Smooth muscle cell of the brain vasculature (primary cell): ENCODE data around the gene ZBTB39.
"Not testable (repeated sequence)": the region's sequence is repeated elsewhere in the genome, so short reads cannot be mapped to it uniquely, and the experiment has no call there.

Source experiments
- DNase-seq: peaks from one replicate; pipeline ENCODE4 v3.0.0-alpha.2; 2012; ENCODE audit warnings: low read depth, low spot score

ZBTB39 gene

DNA sequence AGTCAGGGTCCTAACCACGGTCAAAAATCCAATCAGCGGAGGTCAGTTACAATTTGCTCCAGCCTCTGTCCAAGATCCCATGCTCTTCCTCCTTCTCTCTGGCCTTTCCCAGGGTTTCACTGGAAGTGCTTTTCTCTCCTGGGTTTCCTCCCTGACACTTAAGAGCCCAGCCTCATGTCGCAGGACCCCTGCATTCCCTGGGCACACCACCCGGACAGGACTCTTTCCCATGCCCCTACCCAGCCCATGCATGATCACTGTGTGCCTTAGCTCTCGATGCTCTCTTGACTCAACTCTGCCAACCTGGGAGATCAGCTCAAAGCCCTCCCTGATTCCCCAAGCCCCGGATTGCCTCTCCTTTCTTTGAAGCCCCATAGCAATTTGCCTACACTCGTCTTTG is 25.4 kb upstream of the ZBTB39 start:
- DNase-seq: no peak

DNA sequence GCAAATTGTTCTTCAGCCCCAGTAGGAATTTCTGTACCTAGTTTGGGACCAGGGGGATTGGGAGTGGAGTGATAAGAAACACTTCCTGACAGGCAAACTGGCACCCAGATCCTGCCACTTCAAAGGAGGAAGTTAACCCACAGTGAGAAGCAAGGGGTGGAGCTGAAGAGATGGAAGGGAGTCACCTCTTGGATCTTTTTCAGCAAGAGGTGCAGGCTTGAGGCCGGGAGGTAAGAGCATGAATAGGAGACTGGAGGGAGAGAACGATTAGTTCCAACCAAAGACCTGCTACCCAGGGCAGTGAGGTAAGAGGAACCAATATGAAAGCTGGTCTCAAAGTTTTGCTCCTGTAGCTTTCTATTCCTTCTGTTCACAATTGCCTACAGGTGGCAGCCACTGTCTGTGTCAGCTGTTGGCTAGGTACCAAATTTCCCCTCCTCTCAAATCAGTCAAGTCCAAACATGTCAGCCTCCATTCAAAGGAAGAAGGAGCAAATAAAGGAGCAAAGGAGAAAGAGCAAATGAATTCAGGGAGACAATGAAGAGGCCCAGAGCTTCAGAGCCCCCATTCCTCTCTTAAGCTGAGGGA is 24.9 kb upstream of the ZBTB39 start:
- DNase-seq: no peak

DNA sequence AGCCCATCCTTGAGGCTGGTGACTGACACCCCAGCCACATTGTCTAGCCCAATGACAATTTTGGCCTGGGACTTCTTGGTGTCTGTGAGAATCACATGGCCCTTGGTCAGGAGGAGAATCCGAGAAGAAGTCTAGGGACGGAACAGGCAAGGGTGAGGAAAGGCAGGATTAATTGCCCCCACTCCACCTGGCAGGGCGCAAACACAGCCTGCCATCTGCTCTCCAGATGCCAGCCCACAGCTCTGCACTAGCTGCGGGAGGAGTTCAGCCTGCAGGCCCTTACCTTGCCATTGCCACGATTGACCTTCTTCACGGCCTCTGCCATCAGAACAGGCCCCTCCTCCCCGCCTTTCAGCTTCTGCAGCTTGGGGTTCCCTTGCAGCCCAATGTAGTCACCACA is 23.1 kb upstream of the ZBTB39 start:
- DNase-seq: no peak

DNA sequence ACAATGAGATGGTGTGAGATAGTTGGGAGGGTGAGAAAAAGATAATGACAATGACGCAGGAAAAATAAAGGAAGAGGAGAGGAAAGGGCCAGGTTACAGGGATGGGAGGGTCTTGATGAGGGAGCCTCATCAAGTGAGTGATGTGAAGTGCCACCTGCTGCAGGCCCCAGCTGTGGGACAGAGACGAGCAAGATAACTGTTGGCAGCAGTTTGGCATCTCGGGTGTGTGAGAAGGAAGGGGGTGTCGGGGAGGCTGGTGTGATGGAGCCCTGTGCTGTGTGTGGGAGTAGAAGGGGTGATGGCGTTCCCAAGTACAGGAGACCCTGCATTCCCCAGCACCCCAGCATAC is 21.4 kb upstream of the ZBTB39 start:
- DNase-seq: no peak

DNA sequence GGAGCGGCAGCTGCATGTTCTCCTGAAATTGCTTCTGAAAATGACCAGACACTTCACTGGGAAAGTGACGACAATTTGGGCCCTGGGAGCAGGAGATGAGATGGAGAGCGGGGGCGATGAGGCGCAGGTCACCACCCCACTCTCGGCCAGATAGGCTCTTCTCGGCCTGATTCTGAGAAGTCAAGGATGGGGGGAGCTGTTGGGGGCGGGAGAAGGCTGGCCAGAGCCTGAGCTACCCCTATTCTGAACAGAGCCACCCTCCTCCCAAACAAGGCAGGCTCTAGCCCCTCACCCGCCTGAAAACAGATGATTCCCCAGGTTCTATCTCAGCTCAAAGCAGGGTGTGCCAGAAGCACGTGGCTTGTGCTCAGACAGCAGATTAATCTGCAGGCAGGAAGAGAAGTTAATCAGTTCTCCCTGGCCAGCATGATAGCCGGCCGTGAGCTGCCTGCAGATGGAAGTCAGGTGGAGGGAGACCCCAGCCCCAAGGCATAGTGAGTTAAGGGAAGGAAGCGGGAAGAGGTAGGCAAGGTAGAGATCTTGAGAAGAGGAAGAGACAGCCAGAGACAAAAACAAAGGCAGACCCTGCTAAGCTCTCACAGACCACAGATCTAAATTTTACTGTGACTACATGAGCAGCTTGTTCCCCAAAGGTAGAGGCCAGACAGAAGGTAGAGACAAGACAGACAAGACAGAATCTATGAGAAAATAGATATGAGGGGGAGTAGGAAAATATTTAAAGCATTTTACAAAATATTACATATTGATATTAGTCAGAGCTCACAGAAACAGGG is 20.9 kb upstream of the ZBTB39 start:
- no peak for DNase-seq

DNA sequence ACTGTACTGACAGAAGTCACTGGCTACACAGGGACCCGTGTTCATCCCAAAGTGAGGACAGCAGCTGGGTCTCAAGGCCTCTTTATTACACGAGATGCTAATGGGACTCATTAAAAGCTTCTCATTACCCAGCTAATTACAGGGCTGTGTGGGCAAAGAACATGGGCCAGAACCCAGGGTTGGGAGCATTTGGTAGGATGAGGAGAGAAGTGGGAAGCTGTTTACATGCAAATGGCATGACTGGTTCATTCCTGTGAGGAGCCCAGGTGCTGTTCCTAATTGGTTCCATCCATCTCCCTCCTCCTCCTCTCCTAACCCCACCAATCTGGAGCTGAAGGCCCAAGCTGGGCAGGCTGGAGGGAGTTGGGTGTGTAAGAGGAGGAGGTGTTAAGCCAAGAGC is 18.9 kb upstream of the ZBTB39 start:
- no peak for DNase-seq

DNA sequence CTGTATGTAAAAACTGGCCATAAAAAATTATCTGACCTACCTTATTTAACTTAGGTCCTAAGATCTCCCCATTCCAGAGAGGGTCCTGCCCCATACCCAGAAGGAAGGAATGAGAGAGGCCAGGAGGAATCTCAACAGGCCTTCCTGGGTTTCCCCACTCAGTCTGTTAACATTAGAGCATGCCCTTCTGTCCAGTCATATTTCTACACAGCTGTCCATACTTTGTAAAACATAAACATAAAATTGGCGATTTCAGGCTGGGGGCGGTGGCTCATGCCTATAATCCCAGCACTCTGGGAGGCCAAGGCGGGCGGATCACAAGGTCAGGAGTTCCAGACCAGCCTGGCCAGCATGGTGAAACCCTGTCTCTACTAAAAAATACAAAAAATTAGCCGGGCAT is 16.0 kb upstream of the ZBTB39 start:
- not testable (repeated sequence) for DNase-seq

DNA sequence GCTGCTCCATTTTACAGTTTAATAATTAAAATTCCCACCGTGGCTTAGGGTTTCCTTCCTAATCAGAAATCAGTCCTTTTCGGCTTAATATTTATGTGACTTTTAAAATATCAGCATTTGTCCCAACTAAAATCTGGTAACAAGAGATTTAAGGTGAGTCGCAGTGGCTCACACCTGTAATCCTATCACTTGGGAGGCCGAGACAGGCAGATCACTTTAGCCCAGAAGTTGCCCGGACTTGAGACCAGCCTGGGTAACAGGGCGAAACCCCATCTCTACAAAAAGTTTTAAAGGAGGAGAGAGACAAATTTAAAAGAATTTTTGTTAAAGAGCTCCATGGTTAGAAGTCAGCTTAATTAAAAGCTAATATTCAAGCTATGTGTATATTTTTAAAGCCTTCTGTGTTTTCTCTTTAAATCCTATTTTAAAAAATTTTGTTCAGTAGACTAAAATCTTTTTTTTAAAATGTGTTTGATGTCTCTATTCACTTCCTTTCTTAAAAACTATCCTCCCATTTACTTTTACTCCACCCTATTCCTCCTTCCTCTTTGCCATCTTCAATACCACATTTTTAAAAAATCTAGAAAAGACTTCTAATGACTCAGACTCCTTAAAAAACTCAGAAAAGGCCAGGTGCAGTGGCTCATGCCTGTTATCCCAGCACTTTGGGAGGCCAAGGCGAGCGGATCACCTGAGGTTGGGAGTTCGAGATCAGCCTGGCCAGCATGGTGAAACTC is 13.8 kb upstream of the ZBTB39 start:
- no peak for DNase-seq

DNA sequence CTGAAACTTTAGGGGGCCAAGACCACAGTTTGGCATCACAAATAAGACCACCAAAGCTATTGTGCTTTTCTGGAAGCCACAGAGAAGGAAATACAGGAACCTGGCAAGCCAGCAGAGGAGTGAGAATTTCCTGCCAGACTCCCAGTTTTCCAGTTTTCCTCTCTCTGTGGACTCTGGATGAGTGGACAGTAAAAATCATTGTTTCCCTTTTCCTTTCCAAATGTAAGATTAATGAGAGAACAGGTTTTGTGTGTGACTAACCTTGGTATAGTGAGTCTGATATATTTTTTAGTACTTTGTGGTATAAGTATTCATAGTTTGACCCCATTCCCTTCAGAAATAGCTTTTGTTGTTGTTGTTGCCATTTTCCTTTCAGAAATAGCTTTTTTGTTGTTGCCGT is 12.6 kb upstream of the ZBTB39 start:
- DNase-seq: no peak

DNA sequence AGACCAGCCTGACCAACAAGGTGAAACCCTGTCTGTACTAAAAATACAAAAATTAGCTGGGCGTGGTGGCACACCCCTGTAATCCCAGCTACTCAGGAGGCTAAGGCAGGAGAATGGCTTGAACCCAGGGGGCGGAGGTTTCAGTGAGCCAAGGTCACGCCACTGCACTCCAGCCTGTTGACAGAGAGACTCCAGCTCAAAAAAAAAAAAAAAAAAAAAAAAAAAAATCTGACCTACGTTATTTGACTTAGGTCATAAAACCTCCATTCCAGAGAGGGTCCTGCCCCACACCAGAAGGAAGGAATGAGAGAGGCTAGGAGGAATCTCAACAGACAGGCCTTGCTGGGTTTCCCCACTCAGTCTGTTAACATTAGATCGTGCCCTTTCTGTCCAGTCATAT is 12.0 kb upstream of the ZBTB39 start:
- not testable (repeated sequence) for DNase-seq

DNA sequence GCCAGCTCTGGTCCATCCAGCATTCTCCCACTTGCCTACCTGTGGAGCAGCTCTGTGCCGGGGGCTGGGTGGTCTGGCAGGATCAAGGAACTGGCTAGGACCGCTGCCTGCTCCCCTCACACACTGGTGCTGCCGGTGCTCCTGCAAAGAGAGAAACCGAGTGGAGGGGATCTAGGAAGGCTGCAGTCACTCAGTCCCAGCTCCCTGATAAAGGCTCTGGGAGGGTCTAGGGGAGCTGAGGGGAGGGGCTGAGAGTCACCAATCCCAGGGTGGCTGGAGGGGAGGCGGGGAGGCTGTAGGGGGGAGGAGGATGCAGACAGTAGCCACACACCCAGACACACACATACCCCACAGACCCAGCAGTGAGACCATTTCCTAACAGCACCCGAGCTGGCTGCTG is 10.0 kb upstream of the ZBTB39 start, which contains the start of gene TAC3:
TAC3 (minus strand) TSS at position 182 of the 400 bp plus-strand sequence. CDS start 732 bp downstream, outside the sequence.
- no peak for DNase-seq

DNA sequence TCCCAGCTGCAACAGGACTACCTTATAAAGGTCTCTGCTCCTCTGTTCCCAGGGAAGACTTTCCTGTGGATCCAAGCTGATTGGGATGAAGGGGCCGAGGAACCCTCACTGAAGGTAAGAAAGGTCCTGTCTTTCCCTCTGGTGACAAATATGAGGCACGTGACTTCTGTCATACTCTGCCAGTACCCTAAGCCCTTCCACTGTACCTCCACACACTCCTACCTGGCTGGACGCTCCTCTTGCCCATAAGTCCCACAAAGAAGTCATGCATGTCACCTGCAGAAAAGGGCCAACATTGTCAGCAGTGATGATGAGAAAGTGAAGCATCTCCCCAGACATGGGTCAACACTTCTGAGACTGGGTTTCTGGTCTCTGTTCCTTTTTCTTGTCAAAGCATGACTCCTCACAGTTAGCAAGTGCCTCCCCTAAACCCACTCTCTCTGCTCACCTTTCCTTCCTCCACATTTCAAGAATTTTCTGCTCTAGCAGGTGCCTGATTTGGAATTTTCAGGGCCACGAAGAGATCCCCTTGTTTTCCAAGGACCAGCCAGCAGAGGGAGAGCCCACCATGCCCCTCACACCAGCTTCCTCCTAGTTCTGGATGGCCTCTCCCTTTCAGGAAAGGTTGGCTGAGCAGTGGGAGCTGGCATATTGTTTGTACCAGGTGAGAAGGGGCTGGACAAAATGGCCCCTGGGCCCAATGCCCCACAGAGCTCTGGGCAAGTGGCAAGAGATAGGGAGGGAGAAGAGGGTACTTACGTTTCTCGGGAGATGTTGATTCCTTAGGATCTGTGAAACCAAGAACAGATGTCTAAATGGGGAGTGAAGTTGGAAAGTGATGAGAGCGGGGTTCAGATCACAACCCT is 6.5 kb upstream of the ZBTB39 start:
- DNase-seq: no peak

DNA sequence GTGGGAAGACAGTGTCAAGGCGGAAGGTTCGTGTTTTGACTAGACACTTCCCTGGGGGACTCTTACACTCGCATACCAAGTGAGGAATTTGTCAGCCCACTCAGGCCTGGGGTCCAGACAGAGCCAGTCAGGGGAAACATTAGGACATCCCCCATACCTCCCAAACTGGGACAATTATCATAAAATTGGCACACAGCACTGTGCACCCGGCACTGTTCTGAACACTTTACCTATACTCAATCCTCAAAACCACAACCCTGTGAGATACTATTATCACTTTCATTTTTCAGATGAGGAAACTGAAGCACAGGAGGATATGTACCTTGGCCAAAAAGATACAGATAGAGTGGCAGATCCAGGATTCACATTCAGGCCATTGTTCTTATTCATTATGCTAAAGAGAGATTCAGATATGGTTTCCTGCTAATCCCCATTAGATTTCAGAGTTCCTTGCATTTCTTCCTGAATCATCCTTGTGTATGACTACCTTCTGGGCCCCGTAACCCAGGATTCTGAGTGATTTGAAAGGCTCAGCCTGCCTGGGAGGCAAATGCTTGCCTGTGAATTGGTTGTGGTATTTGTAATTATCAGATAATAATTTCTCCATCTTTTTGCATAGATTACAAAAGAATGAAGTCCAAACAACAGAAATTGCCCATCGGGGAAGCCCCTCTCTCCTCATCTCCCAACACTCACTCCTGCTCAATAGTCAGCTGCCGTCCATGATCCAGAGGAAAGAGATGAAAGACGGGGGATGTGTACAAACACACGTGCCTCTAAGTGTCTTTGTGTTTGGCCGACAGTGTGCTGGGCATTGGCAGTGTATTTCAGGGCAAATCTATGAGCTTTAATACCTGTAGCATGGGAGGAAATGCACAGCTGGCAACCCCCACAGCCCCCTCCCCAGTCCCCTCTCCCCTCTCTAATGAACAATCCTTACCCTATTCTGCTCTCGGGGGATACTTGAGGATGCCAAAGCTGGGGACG is 5.4 kb upstream of the ZBTB39 start:
- DNase-seq: no peak

DNA sequence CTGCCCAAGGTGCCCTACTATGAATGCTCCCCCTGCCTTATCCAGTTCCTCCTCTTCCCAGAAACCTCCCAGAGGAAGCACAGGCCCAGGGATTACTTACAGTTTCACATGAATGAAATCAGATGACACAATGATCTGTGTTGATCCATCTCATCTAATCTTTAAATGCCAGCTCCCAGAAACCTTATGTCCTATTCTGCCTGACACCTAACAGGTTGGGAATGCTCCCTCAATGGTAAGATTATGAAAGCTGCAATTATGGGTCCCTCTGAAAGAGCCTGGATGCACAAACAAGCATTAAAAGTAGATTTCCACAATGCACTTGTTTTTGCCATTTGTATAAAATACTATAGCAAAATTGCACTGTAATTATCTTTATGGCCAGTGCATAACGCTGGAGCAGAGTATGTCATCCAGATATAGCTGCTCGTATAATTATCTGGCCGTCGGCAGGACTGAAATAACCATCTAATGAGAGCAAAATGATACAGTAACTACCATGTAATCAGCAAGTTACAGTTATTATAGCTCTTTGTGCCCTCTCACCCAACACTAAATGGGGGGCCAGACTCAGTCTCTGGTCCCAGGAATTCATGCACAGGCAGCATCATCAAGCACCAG is 4.4 kb upstream of the ZBTB39 start:
- DNase-seq: no peak

DNA sequence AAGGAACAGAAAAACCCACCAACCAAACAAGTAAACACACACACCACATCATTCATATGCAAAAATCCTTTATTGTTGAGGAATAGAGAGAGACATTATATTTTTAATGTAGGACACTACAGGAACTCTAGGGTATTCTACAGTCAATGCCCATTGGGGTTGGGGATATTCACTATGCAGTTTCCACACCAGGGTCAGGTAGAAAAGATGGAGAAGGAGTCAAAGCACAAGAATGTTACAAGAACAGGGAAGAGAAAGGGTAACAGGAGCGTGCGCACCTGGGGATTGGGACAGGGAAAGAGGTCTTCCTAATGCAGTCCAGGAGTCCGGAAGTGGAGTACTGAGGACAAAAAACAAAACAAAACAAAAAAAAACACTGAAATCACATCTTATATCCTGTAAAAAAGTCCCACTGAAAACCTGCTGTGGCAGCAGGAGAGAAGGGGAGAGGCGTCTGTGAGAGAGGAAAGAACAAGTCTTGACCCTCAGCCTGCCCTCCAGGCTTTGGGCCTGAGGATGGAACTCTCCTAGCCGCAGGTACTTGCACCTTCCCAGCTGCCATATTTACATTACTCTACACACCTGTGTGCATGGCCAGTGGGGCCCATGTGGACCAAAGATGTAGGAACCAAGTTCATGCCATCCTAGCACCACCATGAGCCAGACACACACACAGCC is 3.7 kb upstream of the ZBTB39 start:
- DNase-seq: no peak

DNA sequence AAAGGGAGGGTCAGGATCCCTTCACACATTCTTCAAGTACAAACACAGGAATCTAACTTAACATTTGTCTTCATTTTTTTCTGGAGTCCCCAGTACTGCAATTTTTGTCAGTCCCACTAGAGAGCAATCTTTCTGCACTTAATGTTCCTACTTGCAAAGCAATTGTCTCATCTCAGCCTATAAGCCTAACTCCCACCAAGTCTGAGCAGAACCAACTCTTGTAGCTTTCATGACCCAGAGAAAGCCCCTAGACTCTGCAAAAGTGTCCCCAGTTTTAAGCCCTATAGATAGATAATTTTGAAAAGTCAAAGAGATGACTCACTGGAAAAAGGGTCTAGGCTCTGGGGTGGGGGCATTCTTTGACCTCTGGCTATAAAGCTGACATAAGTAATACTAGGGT is 1.8 kb upstream of the ZBTB39 start:
- DNase-seq: no peak

DNA sequence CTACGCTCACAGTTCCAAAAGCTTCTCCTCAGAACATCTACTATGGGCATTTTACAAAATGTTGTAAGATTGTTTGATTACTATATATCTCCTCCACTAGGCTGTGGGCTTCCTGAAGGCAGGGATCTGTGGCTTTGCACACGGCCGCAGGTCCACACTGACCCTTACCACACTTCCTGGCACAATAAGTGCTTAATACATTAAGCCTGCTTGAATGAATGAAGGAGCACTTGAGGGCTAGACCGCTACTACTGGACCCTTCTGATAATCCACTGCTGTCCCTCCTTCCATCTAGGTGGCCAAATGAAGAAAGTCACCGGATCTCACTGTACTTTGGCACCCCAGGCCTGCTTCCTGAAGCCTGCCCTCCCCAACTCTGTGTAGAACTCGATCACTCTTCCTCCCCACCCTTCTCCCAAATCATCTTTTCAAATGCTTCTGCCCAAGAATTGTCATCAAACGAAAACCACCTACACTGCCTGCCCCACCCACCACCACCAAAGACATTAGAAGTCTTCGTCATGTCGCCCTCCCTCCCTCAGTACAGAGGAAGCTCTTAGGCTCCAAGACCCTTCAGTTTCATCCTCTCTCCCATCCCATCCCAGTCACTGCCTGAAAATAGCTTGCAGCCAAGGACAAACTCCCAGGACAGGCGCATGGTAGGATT is 596 bp upstream of the ZBTB39 start:
- DNase-seq: no peak

DNA sequence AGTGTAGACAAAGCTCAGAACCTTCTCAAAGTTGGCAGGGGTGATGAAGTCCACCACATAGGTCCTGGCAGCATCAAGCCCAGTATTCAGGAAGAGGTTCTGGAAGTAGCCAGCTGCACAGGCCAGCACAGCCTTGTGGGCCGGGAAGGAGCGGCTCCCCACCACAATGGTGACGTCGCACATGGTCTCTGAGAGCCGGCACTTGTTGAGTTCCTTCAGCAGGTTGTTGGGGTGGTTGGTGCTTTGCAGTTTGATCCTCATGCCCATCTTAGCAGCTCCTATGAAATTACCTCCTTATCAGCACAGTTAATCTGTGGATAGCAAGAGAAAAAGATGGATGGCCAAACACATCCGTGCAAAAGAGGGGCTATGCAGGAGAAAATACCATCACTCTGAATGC is 1.7 kb downstream of the ZBTB39 start:
- no peak for DNase-seq

DNA sequence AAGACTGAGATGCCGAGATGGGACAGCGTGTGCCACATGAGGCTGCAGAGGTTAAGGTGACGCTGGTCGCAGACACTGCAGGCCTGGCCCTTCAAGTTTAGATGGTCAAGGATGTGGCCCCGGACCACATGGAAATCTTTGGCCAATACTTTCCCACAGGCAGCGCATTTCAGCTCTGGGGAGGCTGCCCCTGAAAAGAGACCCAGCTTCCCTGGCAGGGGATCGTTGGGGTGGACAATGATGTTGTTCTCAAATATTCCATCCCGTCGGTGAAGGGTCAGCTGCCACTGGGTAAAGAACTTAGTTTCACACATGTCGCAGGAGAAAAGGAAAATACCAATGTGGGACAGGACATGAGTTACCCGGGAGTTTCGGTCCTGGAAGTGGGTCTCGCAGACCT is 3.0 kb downstream of the ZBTB39 start:
- no peak for DNase-seq
